WTC11 (cell line): Measurements from ENCODE around the gene CNOT6L.

Experiments
- ATF3 ChIP-seq: sonication (generic); formaldehyde crosslinking; conservative IDR thresholded peaks from 2 replicates; pipeline ENCODE4 v1.8.1; 2022; ENCODE audit warnings: mild to moderate bottlenecking, missing genetic modification reagents
- E2F4 ChIP-seq: sonication (generic); formaldehyde crosslinking; IDR thresholded peaks from 2 replicates; pipeline ENCODE4 v1.8.1; 2022; ENCODE audit warnings: low read depth, mild to moderate bottlenecking, moderate library complexity, missing genetic modification reagents, borderline replicate concordance
- ETV6 ChIP-seq: sonication (generic); formaldehyde crosslinking; IDR thresholded peaks from 2 replicates; pipeline ENCODE4 v1.8.1; 2022; ENCODE audit warnings: mild to moderate bottlenecking, missing genetic modification reagents
- MXD4 ChIP-seq: fragments of 250-450 bp; sonication (Bioruptor Pico); IDR thresholded peaks from 2 replicates; pipeline ENCODE4 v1.8.0; 2021; ENCODE audit warnings: mild to moderate bottlenecking, moderate library complexity, borderline replicate concordance
- NR1H2 ChIP-seq: sonication (generic); formaldehyde crosslinking; IDR thresholded peaks from 2 replicates; pipeline ENCODE4 v1.9.0; 2021; ENCODE audit warnings: mild to moderate bottlenecking, moderate library complexity, missing genetic modification reagents
- SP1 ChIP-seq: sonication (generic); formaldehyde crosslinking; conservative IDR thresholded peaks from 2 replicates; pipeline ENCODE4 v1.8.1; 2022; ENCODE audit warnings: missing genetic modification reagents
- ZNF317 ChIP-seq: sonication (generic); formaldehyde crosslinking; IDR thresholded peaks from 2 replicates; pipeline ENCODE4 v1.8.1; 2023; ENCODE audit warnings: low read depth, mild to moderate bottlenecking, moderate library complexity, missing genetic modification reagents, borderline replicate concordance
- TF ChIP-seq, protein P1 (sequence below): fragments of 200-600 bp; IDR thresholded peaks from 2 replicates; pipeline ENCODE4 v1.8.0; 2022; ENCODE audit warnings: antibody characterized with exemption
- TF ChIP-seq, protein P2 (sequence below): sonication (generic); formaldehyde crosslinking; IDR thresholded peaks from 2 replicates; pipeline ENCODE4 v1.8.0; 2023; ENCODE audit warnings: mild to moderate bottlenecking, missing genetic modification reagents

DNA sequence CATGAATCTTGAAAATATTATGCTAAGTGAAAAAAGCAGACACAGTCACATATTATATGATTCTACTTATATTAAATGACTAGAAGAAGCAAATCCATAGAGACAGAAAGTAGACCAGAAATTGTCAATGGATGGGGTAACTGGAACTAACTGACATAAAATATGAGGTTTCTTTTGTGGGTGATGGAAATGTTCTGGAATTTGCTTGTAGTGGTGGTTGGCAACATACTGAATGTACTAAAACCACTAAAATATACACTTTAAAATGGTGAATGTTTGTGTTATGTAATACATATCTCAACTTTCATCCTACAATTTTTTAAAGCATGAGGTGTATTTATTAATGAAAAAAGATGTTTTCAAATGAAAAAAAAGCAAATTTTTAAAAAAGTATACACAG lies 14.7 kb downstream of the CNOT6L start:
- TF ChIP-seq E2F4 (no peak), SP1 (CRISPR knock-in tag) (no peak), ATF3 (no peak), NR1H2 (CRISPR knock-in tag) (no peak), ZNF317 (CRISPR knock-in tag) (no peak), ETV6 (no peak), MXD4 (CRISPR knock-in tag) (no peak)
- TF ChIP-seq, protein P1, sequence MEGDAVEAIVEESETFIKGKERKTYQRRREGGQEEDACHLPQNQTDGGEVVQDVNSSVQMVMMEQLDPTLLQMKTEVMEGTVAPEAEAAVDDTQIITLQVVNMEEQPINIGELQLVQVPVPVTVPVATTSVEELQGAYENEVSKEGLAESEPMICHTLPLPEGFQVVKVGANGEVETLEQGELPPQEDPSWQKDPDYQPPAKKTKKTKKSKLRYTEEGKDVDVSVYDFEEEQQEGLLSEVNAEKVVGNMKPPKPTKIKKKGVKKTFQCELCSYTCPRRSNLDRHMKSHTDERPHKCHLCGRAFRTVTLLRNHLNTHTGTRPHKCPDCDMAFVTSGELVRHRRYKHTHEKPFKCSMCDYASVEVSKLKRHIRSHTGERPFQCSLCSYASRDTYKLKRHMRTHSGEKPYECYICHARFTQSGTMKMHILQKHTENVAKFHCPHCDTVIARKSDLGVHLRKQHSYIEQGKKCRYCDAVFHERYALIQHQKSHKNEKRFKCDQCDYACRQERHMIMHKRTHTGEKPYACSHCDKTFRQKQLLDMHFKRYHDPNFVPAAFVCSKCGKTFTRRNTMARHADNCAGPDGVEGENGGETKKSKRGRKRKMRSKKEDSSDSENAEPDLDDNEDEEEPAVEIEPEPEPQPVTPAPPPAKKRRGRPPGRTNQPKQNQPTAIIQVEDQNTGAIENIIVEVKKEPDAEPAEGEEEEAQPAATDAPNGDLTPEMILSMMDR = no peak
- TF ChIP-seq, protein P2, sequence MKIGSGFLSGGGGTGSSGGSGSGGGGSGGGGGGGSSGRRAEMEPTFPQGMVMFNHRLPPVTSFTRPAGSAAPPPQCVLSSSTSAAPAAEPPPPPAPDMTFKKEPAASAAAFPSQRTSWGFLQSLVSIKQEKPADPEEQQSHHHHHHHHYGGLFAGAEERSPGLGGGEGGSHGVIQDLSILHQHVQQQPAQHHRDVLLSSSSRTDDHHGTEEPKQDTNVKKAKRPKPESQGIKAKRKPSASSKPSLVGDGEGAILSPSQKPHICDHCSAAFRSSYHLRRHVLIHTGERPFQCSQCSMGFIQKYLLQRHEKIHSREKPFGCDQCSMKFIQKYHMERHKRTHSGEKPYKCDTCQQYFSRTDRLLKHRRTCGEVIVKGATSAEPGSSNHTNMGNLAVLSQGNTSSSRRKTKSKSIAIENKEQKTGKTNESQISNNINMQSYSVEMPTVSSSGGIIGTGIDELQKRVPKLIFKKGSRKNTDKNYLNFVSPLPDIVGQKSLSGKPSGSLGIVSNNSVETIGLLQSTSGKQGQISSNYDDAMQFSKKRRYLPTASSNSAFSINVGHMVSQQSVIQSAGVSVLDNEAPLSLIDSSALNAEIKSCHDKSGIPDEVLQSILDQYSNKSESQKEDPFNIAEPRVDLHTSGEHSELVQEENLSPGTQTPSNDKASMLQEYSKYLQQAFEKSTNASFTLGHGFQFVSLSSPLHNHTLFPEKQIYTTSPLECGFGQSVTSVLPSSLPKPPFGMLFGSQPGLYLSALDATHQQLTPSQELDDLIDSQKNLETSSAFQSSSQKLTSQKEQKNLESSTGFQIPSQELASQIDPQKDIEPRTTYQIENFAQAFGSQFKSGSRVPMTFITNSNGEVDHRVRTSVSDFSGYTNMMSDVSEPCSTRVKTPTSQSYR (CRISPR knock-in tag) = no peak
